ENCODE data around the gene NT5C.

DNA sequence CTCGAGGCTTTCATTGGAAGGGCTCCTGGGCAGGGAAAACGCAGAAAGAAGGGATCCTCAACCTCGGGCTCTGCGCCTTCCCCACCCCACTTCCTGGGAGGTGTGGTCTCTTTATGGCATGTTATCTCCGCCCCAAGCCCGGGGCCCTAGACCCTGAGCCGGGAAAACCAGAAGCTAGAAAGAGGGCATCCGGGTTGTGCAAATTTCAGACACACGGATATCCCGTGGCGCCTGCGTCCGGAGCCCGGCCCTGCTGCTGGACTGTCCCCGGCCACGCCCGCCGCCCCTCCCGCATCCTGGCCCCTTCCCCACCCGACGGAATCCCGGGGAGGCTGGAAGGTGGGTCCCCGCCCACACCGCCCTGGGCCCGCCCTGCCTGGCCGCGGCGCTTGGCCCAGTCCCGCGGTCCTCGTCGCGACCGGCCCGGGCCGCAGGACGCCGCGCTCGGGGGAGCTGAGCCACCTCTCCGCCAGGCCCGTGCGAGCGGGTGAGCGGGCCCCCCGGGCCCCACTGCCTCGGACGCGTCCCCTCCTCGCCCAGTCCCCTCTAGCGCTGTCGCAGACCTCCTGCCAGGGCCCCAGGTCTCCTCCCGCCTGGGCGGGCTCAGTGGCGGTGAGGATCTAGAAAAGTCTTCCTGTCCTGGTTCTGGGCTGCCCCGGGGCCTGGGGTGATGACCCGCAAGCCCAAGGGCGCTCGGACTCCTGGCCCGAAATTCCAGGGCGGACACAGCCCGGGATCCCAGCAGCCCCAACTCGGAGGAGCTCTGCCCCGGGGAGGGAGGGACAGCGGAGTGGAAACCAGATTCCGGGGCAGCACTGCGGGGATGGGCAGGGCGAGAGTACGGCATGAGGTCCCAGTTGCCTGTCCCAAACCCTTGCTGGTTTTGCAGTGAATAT lies 43.7 kb downstream of the NT5C start, which contains the start of gene SLC16A5:
- TF ChIP-seq, protein P1, sequence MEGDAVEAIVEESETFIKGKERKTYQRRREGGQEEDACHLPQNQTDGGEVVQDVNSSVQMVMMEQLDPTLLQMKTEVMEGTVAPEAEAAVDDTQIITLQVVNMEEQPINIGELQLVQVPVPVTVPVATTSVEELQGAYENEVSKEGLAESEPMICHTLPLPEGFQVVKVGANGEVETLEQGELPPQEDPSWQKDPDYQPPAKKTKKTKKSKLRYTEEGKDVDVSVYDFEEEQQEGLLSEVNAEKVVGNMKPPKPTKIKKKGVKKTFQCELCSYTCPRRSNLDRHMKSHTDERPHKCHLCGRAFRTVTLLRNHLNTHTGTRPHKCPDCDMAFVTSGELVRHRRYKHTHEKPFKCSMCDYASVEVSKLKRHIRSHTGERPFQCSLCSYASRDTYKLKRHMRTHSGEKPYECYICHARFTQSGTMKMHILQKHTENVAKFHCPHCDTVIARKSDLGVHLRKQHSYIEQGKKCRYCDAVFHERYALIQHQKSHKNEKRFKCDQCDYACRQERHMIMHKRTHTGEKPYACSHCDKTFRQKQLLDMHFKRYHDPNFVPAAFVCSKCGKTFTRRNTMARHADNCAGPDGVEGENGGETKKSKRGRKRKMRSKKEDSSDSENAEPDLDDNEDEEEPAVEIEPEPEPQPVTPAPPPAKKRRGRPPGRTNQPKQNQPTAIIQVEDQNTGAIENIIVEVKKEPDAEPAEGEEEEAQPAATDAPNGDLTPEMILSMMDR (IDR thresholded peaks at IDR 0.05), result no peak
- peak; percentile 42 to 51 (median 45) for TF ChIP-seq POLR2AphosphoS5 (IDR thresholded peaks at IDR 0.05)
